GM21526 (cell line): ENCODE results near the gene SPRED2.
A peak's percentile ranks its signal among the peaks of the same experiment; 100 is the strongest.

ENCODE experiments used
- ATAC-seq: cut with Tn5 transposase; IDR thresholded peaks from one replicate; pipeline ENCODE4 v1.9.1; 2021; ENCODE audit warnings: moderate library complexity; ENCODE audit not compliant: unreplicated experiment, low FRiP score

SPRED2 gene

GRCh38 chr2:65389476-65389875, 42.9 kb downstream of the SPRED2 start:
- no peak for ATAC-seq

- ATAC-seq, result no peak
Measured at GRCh38 chr2:65388596-65389390, 43.6 kb downstream of the SPRED2 start.

GRCh38 chr2:65388051-65388531, 44.3 kb downstream of the SPRED2 start:
- ATAC-seq, result peak; percentile 52

GRCh38 chr2:65386989-65387388, 45.4 kb downstream of the SPRED2 start:
- ATAC-seq, result no peak

- no peak for ATAC-seq
Measured at GRCh38 chr2:65386344-65386743, 46.1 kb downstream of the SPRED2 start.

- ATAC-seq, result no peak
Measured at GRCh38 chr2:65383541-65384488, 48.6 kb downstream of the SPRED2 start.

GRCh38 chr2:65382776-65383357, 49.5 kb downstream of the SPRED2 start:
- ATAC-seq, result peak; percentile 59

GRCh38 chr2:65382323-65382722, 50.1 kb downstream of the SPRED2 start:
- no peak for ATAC-seq

- no peak for ATAC-seq
Measured at GRCh38 chr2:65381607-65382051, 50.8 kb downstream of the SPRED2 start.

- no peak for ATAC-seq
Measured at GRCh38 chr2:65380255-65380654, 52.1 kb downstream of the SPRED2 start.

GRCh38 chr2:65379721-65380171, 52.7 kb downstream of the SPRED2 start:
- ATAC-seq, result no peak

GRCh38 chr2:65379223-65379622, 53.2 kb downstream of the SPRED2 start:
- ATAC-seq, result no peak

- ATAC-seq, result no peak
Measured at GRCh38 chr2:65378290-65378689, 54.1 kb downstream of the SPRED2 start.

- ATAC-seq, result no peak
Measured at GRCh38 chr2:65377556-65378192, 54.7 kb downstream of the SPRED2 start.

GRCh38 chr2:65375723-65376122, 56.7 kb downstream of the SPRED2 start:
- ATAC-seq, result no peak

- no peak for ATAC-seq
Measured at GRCh38 chr2:65374999-65375398, 57.4 kb downstream of the SPRED2 start.

- no peak for ATAC-seq
Measured at GRCh38 chr2:65374575-65374974, 57.8 kb downstream of the SPRED2 start.

- ATAC-seq, result no peak
Measured at GRCh38 chr2:65373365-65373918, 59.0 kb downstream of the SPRED2 start.

- ATAC-seq, result no peak
Measured at GRCh38 chr2:65372619-65373018, 59.8 kb downstream of the SPRED2 start.

- ATAC-seq, result no peak
Measured at GRCh38 chr2:65371074-65371434, 61.3 kb downstream of the SPRED2 start.
